Measurements from ENCODE around the gene ELOB. TPM values are rescaled to one million over a fixed set of nuclear protein-coding genes. Genes with fewer than 3 reads are reported as not detected.

The ELOB gene
- total RNA-seq, 1 experiment from 2014 or later, result 289 TPM

- H3K4me2 ChIP-seq (ENCODE audit: low read length), result no peak overlapping the region
- intact Hi-C loops (cut with micrococcal nuclease), result no loop called here
- H3K4me3 ChIP-seq (ENCODE audit: low read length), result no peak overlapping the region
- BruUV-seq (replicated peaks), result no TSS peak
- peaks cover 85% of the 10 kb centered on the region for H3K36me3 ChIP-seq (ENCODE audit: low read depth, low read length)
- H3K27me3 ChIP-seq (ENCODE audit: low read length), result no peaks in the 10 kb centered on the region
- no peak overlapping the region for H2AFZ ChIP-seq (ENCODE audit: low read length)
- TF ChIP-seq EZH2 (IDR thresholded peaks at IDR 0.05; ENCODE audit: low read length, unreplicated experiment) (no peak), EZH2phosphoT487 (IDR thresholded peaks at IDR 0.05; ENCODE audit: borderline replicate concordance, low read length) (no peak), CTCF (conservative IDR thresholded peaks at IDR 0.05; ENCODE audit: low read depth, low read length) (no peak)
- H3K27ac ChIP-seq (ENCODE audit: low read length), result no peak overlapping the region
- peaks cover 68% of the 10 kb centered on the region for H3K79me2 ChIP-seq (ENCODE audit: low read length)
- H3K9ac ChIP-seq (ENCODE audit: low read length), result no peak overlapping the region
- no peak for DNase-seq
- H3K9me2 ChIP-seq (replicated peaks; ENCODE audit: low read length), result no peaks in the 10 kb centered on the region
- H4K20me1 ChIP-seq (ENCODE audit: low read length), result peaks cover 40% of the 10 kb centered on the region
- H3K4me1 ChIP-seq (ENCODE audit: insufficient read depth, low read length), result no peaks in the 10 kb centered on the region
- ChIA-PET CTCF (no interaction called here), POLR2A (ENCODE audit: unreplicated experiment) (no interaction called here)
- H3F3A ChIP-seq (ENCODE audit: low read length, unreplicated experiment), result no peaks in the 10 kb centered on the region
- H3K9me3 ChIP-seq (ENCODE audit: low read length), result no peaks in the 10 kb centered on the region
- ATAC-seq, result no peak
Observed at GRCh38 chr16:2765462-2766404, 11.3 kb downstream of the ELOB start.

- peaks cover 43% of the 10 kb centered on the region for H4K20me1 ChIP-seq (ENCODE audit: low read length)
- no TSS peak for BruUV-seq (replicated peaks)
- ChIA-PET CTCF (no interaction called here), POLR2A (ENCODE audit: unreplicated experiment) (no interaction called here)
- no peak for DNase-seq
- H3K9me3 ChIP-seq (ENCODE audit: low read length), result no peaks in the 10 kb centered on the region
- H3K9ac ChIP-seq (ENCODE audit: low read length), result no peak overlapping the region
- no peak overlapping the region for H3K27ac ChIP-seq (ENCODE audit: low read length)
- TF ChIP-seq CTCF (conservative IDR thresholded peaks at IDR 0.05; ENCODE audit: low read depth, low read length) (peak; percentile 33; the same call in 1 of the 2 replicates), EZH2phosphoT487 (IDR thresholded peaks at IDR 0.05; ENCODE audit: borderline replicate concordance, low read length) (no peak)
- peaks cover 89% of the 10 kb centered on the region for H3K36me3 ChIP-seq (ENCODE audit: low read depth, low read length)
- no peak for ATAC-seq
- no peaks in the 10 kb centered on the region for H3K4me1 ChIP-seq (ENCODE audit: insufficient read depth, low read length)
- no peaks in the 10 kb centered on the region for H3K9me2 ChIP-seq (replicated peaks; ENCODE audit: low read length)
- intact Hi-C loops (cut with micrococcal nuclease), result no loop called here
- H3K4me3 ChIP-seq (ENCODE audit: low read length), result no peak overlapping the region
- H3K27me3 ChIP-seq (ENCODE audit: low read length), result no peaks in the 10 kb centered on the region
- H3K79me2 ChIP-seq (ENCODE audit: low read length), result peaks cover 78% of the 10 kb centered on the region
- H3F3A ChIP-seq (ENCODE audit: low read length, unreplicated experiment), result no peaks in the 10 kb centered on the region
- no peak overlapping the region for H2AFZ ChIP-seq (ENCODE audit: low read length)
- H3K4me2 ChIP-seq (ENCODE audit: low read length), result no peak overlapping the region
Observed at GRCh38 chr16:2764718-2765117, 12.4 kb downstream of the ELOB start.

GRCh38 chr16:2763173-2763572 lies 13.9 kb downstream of the ELOB start:
- Histone ChIP-seq H4K20me1 (ENCODE audit: low read length) (peaks cover 55% of the 10 kb centered on the region), H3K9ac (ENCODE audit: low read length) (no peak overlapping the region), H3K4me2 (ENCODE audit: low read length) (no peak overlapping the region), H3K36me3 (ENCODE audit: low read depth, low read length) (peaks cover 98% of the 10 kb centered on the region), H3K4me3 (ENCODE audit: low read length) (no peak overlapping the region), H3K27ac (ENCODE audit: low read length) (no peak overlapping the region), H3F3A (ENCODE audit: low read length, unreplicated experiment) (no peaks in the 10 kb centered on the region), H2AFZ (ENCODE audit: low read length) (no peak overlapping the region), H3K79me2 (ENCODE audit: low read length) (peaks cover 94% of the 10 kb centered on the region), H3K9me2 (replicated peaks; ENCODE audit: low read length) (no peaks in the 10 kb centered on the region), H3K4me1 (ENCODE audit: insufficient read depth, low read length) (no peaks in the 10 kb centered on the region), H3K9me3 (ENCODE audit: low read length) (no peaks in the 10 kb centered on the region), H3K27me3 (ENCODE audit: low read length) (no peaks in the 10 kb centered on the region)
- intact Hi-C loops (cut with micrococcal nuclease), result no loop called here
- ChIA-PET POLR2A (ENCODE audit: unreplicated experiment) (no interaction called here), CTCF (no interaction called here)
- TF ChIP-seq EZH2phosphoT487 (IDR thresholded peaks at IDR 0.05; ENCODE audit: borderline replicate concordance, low read length) (no peak), EZH2 (IDR thresholded peaks at IDR 0.05; ENCODE audit: low read length, unreplicated experiment) (no peak), CTCF (conservative IDR thresholded peaks at IDR 0.05; ENCODE audit: low read depth, low read length) (no peak)
- ATAC-seq (no peak), DNase-seq (no peak)
- no TSS peak for BruUV-seq (replicated peaks)
